ENCODE data around the gene CUBN.

CUBN gene

GRCh38 chr10:16789765-16790164 lies 339.8 kb downstream of the CUBN start:
- H3K27me3 ChIP-seq (ENCODE audit: insufficient read depth, low read length) = no peaks in the 10 kb centered on the region
- no peak overlapping the region for H3K4me3 ChIP-seq (ENCODE audit: low read depth, low read length)
- no peak overlapping the region for H3K27ac ChIP-seq (ENCODE audit: low read depth, low read length)
- H3K36me3 ChIP-seq (ENCODE audit: insufficient read depth, low read length) = no peaks in the 10 kb centered on the region
- no peak overlapping the region for H2AFZ ChIP-seq (ENCODE audit: low read length, unreplicated experiment)
- H3K4me1 ChIP-seq (ENCODE audit: control insufficient read depth, insufficient read depth, low read length, unreplicated experiment) = no peaks in the 10 kb centered on the region
- peaks cover 22% of the 10 kb centered on the region for H3K79me2 ChIP-seq (ENCODE audit: control insufficient read depth, insufficient read depth, low read length, unreplicated experiment)

- no peaks in the 10 kb centered on the region for H3K36me3 ChIP-seq (ENCODE audit: insufficient read depth, low read length)
- H2AFZ ChIP-seq (ENCODE audit: low read length, unreplicated experiment) = no peak overlapping the region
- no peaks in the 10 kb centered on the region for H3K4me1 ChIP-seq (ENCODE audit: control insufficient read depth, insufficient read depth, low read length, unreplicated experiment)
- H3K79me2 ChIP-seq (ENCODE audit: control insufficient read depth, insufficient read depth, low read length, unreplicated experiment) = peaks cover 18% of the 10 kb centered on the region
- no peaks in the 10 kb centered on the region for H3K27me3 ChIP-seq (ENCODE audit: insufficient read depth, low read length)
- H3K27ac ChIP-seq (ENCODE audit: low read depth, low read length) = no peak overlapping the region
- no peak overlapping the region for H3K4me3 ChIP-seq (ENCODE audit: low read depth, low read length)
Measured at GRCh38 chr10:16789261-16789660, 340.4 kb downstream of the CUBN start.

GRCh38 chr10:16788778-16789177 lies 340.8 kb downstream of the CUBN start:
- Histone ChIP-seq H2AFZ (ENCODE audit: low read length, unreplicated experiment) (no peak overlapping the region), H3K4me1 (ENCODE audit: control insufficient read depth, insufficient read depth, low read length, unreplicated experiment) (no peaks in the 10 kb centered on the region), H3K27me3 (ENCODE audit: insufficient read depth, low read length) (no peaks in the 10 kb centered on the region), H3K36me3 (ENCODE audit: insufficient read depth, low read length) (no peaks in the 10 kb centered on the region), H3K79me2 (ENCODE audit: control insufficient read depth, insufficient read depth, low read length, unreplicated experiment) (peaks cover 16% of the 10 kb centered on the region), H3K4me3 (ENCODE audit: low read depth, low read length) (no peak overlapping the region), H3K27ac (ENCODE audit: low read depth, low read length) (no peak overlapping the region)

- Histone ChIP-seq H3K4me3 (ENCODE audit: low read depth, low read length) (no peak overlapping the region), H3K79me2 (ENCODE audit: control insufficient read depth, insufficient read depth, low read length, unreplicated experiment) (peaks cover 16% of the 10 kb centered on the region), H3K27me3 (ENCODE audit: insufficient read depth, low read length) (no peaks in the 10 kb centered on the region), H3K27ac (ENCODE audit: low read depth, low read length) (no peak overlapping the region), H3K36me3 (ENCODE audit: insufficient read depth, low read length) (no peaks in the 10 kb centered on the region), H2AFZ (ENCODE audit: low read length, unreplicated experiment) (no peak overlapping the region), H3K4me1 (ENCODE audit: control insufficient read depth, insufficient read depth, low read length, unreplicated experiment) (no peaks in the 10 kb centered on the region)
Measured at GRCh38 chr10:16788125-16788524, 341.5 kb downstream of the CUBN start.

DNA sequence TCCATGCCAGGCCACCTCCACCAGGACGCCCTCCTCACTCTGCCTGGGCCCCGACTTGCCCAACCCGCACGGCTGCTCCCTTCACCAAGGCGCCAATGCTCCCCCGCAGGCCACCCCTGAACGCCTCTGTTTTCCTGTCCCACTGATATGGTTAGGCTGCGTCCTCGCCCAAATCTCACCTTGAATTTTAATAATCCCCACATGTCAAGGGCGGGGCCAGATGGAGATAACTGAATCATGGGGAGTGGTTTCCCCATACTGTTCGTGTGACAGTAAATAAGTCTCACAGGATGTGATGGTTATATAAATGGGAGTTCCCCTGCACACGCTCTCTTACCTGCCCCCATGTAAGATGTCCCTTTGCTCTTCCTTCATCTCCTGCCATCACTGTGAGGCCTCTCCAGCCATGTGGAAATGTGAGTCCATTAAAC lies 342.2 kb downstream of the CUBN start:
- Histone ChIP-seq H3K36me3 (ENCODE audit: insufficient read depth, low read length) (no peaks in the 10 kb centered on the region), H2AFZ (ENCODE audit: low read length, unreplicated experiment) (no peak overlapping the region), H3K27ac (ENCODE audit: low read depth, low read length) (no peak overlapping the region), H3K27me3 (ENCODE audit: insufficient read depth, low read length) (no peaks in the 10 kb centered on the region), H3K4me3 (ENCODE audit: low read depth, low read length) (no peak overlapping the region), H3K4me1 (ENCODE audit: control insufficient read depth, insufficient read depth, low read length, unreplicated experiment) (no peaks in the 10 kb centered on the region), H3K79me2 (ENCODE audit: control insufficient read depth, insufficient read depth, low read length, unreplicated experiment) (peaks cover 11% of the 10 kb centered on the region)

DNA sequence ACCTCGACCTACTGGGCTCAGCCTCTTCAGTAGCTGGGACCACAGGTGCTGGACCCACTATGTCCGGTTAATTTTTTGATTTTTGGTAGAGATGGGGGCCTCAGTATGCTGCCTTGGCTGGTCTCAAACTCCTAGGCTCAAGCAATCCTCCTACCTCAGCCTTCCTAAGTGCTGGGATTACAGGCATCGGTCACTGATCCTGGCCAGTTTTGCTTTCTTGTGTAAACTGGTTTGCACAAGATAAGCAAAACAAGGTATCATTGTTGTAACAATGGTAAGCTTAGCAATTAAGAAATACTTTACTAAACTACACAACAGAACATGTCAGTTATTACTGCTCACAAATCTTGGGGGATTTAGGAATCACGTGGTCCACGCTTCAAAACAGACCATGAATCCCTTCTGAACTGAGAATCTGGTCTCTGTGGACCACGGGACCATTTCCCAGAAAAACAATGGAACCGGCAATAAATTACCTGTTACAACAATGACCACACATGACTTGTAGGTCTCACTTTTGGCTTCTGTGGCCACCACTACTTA lies 349.2 kb downstream of the CUBN start:
- Histone ChIP-seq H3K27me3 (ENCODE audit: insufficient read depth, low read length) (no peaks in the 10 kb centered on the region), H3K27ac (ENCODE audit: low read depth, low read length) (no peak overlapping the region), H3K4me1 (ENCODE audit: control insufficient read depth, insufficient read depth, low read length, unreplicated experiment) (peaks cover 6% of the 10 kb centered on the region)

GRCh38 chr10:16779384-16779915 lies 350.2 kb downstream of the CUBN start:
- H3K27ac ChIP-seq (ENCODE audit: low read depth, low read length) = no peak overlapping the region
- no peaks in the 10 kb centered on the region for H3K36me3 ChIP-seq (ENCODE audit: insufficient read depth, low read length)
- H3K4me3 ChIP-seq (ENCODE audit: low read depth, low read length) = no peak overlapping the region
- no peaks in the 10 kb centered on the region for H3K27me3 ChIP-seq (ENCODE audit: insufficient read depth, low read length)
- H2AFZ ChIP-seq (ENCODE audit: low read length, unreplicated experiment) = no peak overlapping the region
- no peaks in the 10 kb centered on the region for H3K79me2 ChIP-seq (ENCODE audit: control insufficient read depth, insufficient read depth, low read length, unreplicated experiment)
- peaks cover 6% of the 10 kb centered on the region for H3K4me1 ChIP-seq (ENCODE audit: control insufficient read depth, insufficient read depth, low read length, unreplicated experiment)

More for the DNA sequence above, 349.2 kb downstream of the CUBN start:
- Histone ChIP-seq H3K36me3 (ENCODE audit: insufficient read depth, low read length) (no peaks in the 10 kb centered on the region), H3K79me2 (ENCODE audit: control insufficient read depth, insufficient read depth, low read length, unreplicated experiment) (no peaks in the 10 kb centered on the region), H2AFZ (ENCODE audit: low read length, unreplicated experiment) (no peak overlapping the region), H3K4me3 (ENCODE audit: low read depth, low read length) (no peak overlapping the region)

- H3K79me2 ChIP-seq (ENCODE audit: control insufficient read depth, insufficient read depth, low read length, unreplicated experiment) = no peaks in the 10 kb centered on the region
- H3K4me1 ChIP-seq (ENCODE audit: control insufficient read depth, insufficient read depth, low read length, unreplicated experiment) = peaks cover 6% of the 10 kb centered on the region
- H2AFZ ChIP-seq (ENCODE audit: low read length, unreplicated experiment) = peak overlapping the region; percentile 86
- peak overlapping the region; percentile 50 for H3K27ac ChIP-seq (ENCODE audit: low read depth, low read length)
- no peaks in the 10 kb centered on the region for H3K27me3 ChIP-seq (ENCODE audit: insufficient read depth, low read length)
- peak overlapping the region; percentile 61 for H3K4me3 ChIP-seq (ENCODE audit: low read depth, low read length)
- H3K36me3 ChIP-seq (ENCODE audit: insufficient read depth, low read length) = no peaks in the 10 kb centered on the region
Measured at GRCh38 chr10:16777473-16778370, 351.9 kb downstream of the CUBN start.

DNA sequence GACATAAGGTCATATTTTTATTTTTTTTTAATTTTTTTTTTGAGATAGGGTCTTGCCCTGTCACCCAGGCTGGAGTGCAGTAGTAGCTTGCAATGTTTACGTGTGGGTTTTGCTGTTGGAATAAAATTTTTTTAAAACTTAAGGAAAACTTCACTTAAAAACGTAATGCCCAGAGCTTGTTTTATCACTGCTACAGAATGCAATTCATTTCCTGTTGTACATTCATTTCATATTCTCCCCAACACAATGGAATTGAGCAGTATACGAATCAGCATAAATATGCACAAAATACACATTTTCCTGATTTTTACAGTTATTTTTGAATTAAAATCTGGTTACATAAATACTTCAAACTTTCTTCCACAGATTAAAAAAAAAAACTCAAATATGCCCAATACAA lies 352.7 kb downstream of the CUBN start:
- no peaks in the 10 kb centered on the region for H3K79me2 ChIP-seq (ENCODE audit: control insufficient read depth, insufficient read depth, low read length, unreplicated experiment)
- no peaks in the 10 kb centered on the region for H3K36me3 ChIP-seq (ENCODE audit: insufficient read depth, low read length)

More for the DNA sequence above, 352.7 kb downstream of the CUBN start:
- H3K27ac ChIP-seq (ENCODE audit: low read depth, low read length) = peak overlapping the region; percentile 18; the same call in 1 of the 2 replicates
- peaks cover 6% of the 10 kb centered on the region for H3K4me1 ChIP-seq (ENCODE audit: control insufficient read depth, insufficient read depth, low read length, unreplicated experiment)
- H2AFZ ChIP-seq (ENCODE audit: low read length, unreplicated experiment) = no peak overlapping the region
- H3K27me3 ChIP-seq (ENCODE audit: insufficient read depth, low read length) = no peaks in the 10 kb centered on the region
- H3K4me3 ChIP-seq (ENCODE audit: low read depth, low read length) = peak overlapping the region; percentile 61

All from ACC112 (cell line).